Activated CD4-positive, alpha-beta memory T cell treated with anti-CD3 and anti-CD28 coated beads for 36 hours (primary cell): ENCODE measurements around the gene ARL15. TPM values are rescaled to one million over a fixed set of nuclear protein-coding genes. Genes with fewer than 3 reads are reported as not detected.

Source experiments
- CTCF ChIA-PET: fragments of 350-600 bp; sonication (Branson Sonifier 250); formaldehyde crosslinking; loops from one replicate; lab custom pipeline; 2021; ENCODE audit warnings: antibody characterized with exemption, inconsistent platforms; lab: Charles Lee
- POLR2A ChIA-PET: fragments of 350-600 bp; sonication (Branson Sonifier 250); formaldehyde crosslinking; loops from one replicate; lab custom pipeline; 2021; ENCODE audit warnings: antibody characterized with exemption; lab: Charles Lee
- DNase-seq: peaks from one replicate; pipeline ENCODE4 v3.0.0-alpha.2; 2020
- H3K27ac Mint-ChIP-seq: one replicate; pipeline ENCODE4 v1.8.0; 2021; ENCODE audit warnings: mixed read lengths
- H3K27me3 Mint-ChIP-seq: one replicate; pipeline ENCODE4 v1.8.0; 2021; ENCODE audit warnings: mixed read lengths
- H3K36me3 Mint-ChIP-seq: one replicate; pipeline ENCODE4 v1.8.0; 2021; ENCODE audit warnings: mixed read lengths
- H3K4me1 Mint-ChIP-seq: one replicate; pipeline ENCODE4 v1.8.0; 2021; ENCODE audit warnings: low read depth, mixed read lengths
- H3K4me3 Mint-ChIP-seq: one replicate; pipeline ENCODE4 v1.8.0; 2021; ENCODE audit warnings: mild to moderate bottlenecking, mixed read lengths
- H3K9me3 Mint-ChIP-seq: one replicate; pipeline ENCODE4 v1.8.0; 2021; ENCODE audit warnings: mixed read lengths
- intact Hi-C: fragments of 100-400 bp; cut with micrococcal nuclease; formaldehyde crosslinking; loops from one replicate; pipeline ENCODE4 v1.15.1; 2023
- total RNA-seq, 2 experiments: library from RNA; stranded (reverse); gene quantifications; one replicate each; pipeline ENCODE4 v1.2.3, GENCODE V29; 2021

Gene ARL15
- total RNA-seq, 2 experiments from 2014 or later: 4.5 to 5.5 TPM

- intact Hi-C loops: no loop called here
- Mint-ChIP-seq H3K4me3 (no peak overlapping the region), H3K36me3 (peaks cover 2% of the 10 kb centered on the region), H3K9me3 (no peaks in the 10 kb centered on the region), H3K4me1 (no peaks in the 10 kb centered on the region), H3K27me3 (no peaks in the 10 kb centered on the region), H3K27ac (no peak overlapping the region)
- POLR2A ChIA-PET: no interaction called here
- CTCF ChIA-PET: no interaction called here
- DNase-seq: no peak
These were observed 222.3 kb downstream of the ARL15 start for GRCh38 chr5:54088081-54088480.

- no peaks in the 10 kb centered on the region for H3K4me1 Mint-ChIP-seq
- POLR2A ChIA-PET: no interaction called here
- intact Hi-C loops: no loop called here
- no peaks in the 10 kb centered on the region for H3K9me3 Mint-ChIP-seq
- CTCF ChIA-PET: no interaction called here
- no peak overlapping the region for H3K4me3 Mint-ChIP-seq
- H3K36me3 Mint-ChIP-seq: peaks cover 2% of the 10 kb centered on the region
- DNase-seq: no peak
- no peaks in the 10 kb centered on the region for H3K27me3 Mint-ChIP-seq
- H3K27ac Mint-ChIP-seq: no peak overlapping the region
These were observed 222.9 kb downstream of the ARL15 start for GRCh38 chr5:54087436-54087835.

GRCh38 chr5:54086191-54086590 is 224.2 kb downstream of the ARL15 start:
- H3K27ac Mint-ChIP-seq: no peak overlapping the region
- DNase-seq: no peak
- no peaks in the 10 kb centered on the region for H3K4me1 Mint-ChIP-seq
- H3K9me3 Mint-ChIP-seq: no peaks in the 10 kb centered on the region
- ChIA-PET CTCF (no interaction called here), POLR2A (no interaction called here)
- H3K4me3 Mint-ChIP-seq: no peak overlapping the region
- no peaks in the 10 kb centered on the region for H3K27me3 Mint-ChIP-seq
- peaks cover 8% of the 10 kb centered on the region for H3K36me3 Mint-ChIP-seq
- intact Hi-C loops: no loop called here

DNA sequence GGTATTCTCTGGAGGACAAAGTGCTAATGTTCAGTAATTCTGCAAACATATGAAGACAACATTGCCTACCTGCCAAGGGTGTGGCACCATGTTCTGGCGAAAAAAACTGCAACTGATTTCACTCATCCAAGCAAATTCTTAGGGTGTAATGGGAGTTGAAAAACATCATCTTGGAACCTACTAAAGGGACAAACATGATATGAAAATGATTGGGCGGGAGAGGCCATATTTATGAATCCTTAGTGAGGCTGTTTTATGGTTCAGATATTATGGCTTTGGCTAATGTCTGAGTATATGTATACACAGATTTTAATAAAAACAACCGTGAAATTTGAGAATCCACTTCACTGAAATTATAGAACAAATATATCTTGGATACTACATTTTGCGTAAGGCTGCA is 225.7 kb downstream of the ARL15 start:
- POLR2A ChIA-PET: no interaction called here
- no peak overlapping the region for H3K27ac Mint-ChIP-seq
- no peak for DNase-seq

DNA sequence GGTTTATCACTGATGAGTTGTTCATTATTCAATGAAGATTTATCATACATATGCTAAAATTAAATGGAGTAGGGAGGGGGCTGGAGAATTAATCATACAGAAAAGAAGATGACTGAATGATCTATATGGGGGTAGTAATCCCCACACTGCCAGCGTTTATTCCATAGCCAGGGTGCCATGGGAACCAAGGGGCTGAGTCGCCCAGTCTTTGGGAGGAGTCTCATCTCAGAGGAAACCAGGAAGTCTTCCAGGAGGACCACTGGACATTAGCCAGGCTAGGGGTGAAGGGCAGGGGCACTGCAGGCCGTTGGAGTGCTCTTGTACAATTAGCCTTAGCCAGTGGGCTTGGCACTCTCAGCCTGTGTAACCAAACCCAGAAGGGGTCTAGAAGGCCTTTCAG is 226.5 kb downstream of the ARL15 start:
- H3K9me3 Mint-ChIP-seq: no peaks in the 10 kb centered on the region
- H3K36me3 Mint-ChIP-seq: peaks cover 8% of the 10 kb centered on the region
- CTCF ChIA-PET: no interaction called here
- H3K27me3 Mint-ChIP-seq: no peaks in the 10 kb centered on the region
- H3K4me1 Mint-ChIP-seq: no peaks in the 10 kb centered on the region
- no peak overlapping the region for H3K4me3 Mint-ChIP-seq
- H3K27ac Mint-ChIP-seq: no peak overlapping the region
- intact Hi-C loops: no loop called here
- DNase-seq: no peak
- POLR2A ChIA-PET: no interaction called here

More for the DNA sequence above, 225.7 kb downstream of the ARL15 start:
- Mint-ChIP-seq H3K36me3 (peaks cover 8% of the 10 kb centered on the region), H3K27me3 (no peaks in the 10 kb centered on the region), H3K4me3 (no peak overlapping the region), H3K9me3 (no peaks in the 10 kb centered on the region), H3K4me1 (no peaks in the 10 kb centered on the region)
- intact Hi-C loops: no loop called here
- CTCF ChIA-PET: interaction anchor here (0.7 kb wide), 1 partner anchor 862 kb away, joined by 3 read pairs; no protein-coding TSS in a partner anchor

DNA sequence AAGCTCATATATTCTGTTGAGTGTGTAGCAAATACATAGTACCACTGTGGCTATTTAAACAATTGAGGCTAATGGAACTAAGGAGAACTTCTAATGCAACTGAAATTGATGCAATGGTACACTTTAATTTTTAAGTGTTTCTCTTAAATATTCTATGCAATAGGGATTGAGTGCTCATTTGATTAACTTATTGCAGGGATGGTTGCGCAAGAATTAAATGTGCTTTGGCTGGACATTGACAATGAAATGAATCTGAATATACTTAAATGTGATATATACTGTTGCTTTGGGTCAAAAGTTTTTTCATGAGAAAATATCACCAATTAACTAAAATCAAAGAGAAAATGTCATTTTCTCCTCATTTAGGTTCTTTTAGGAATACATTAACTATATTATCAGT is 227.1 kb downstream of the ARL15 start:
- CTCF ChIA-PET: no interaction called here
- H3K36me3 Mint-ChIP-seq: peaks cover 8% of the 10 kb centered on the region
- POLR2A ChIA-PET: no interaction called here
- no peaks in the 10 kb centered on the region for H3K9me3 Mint-ChIP-seq
- intact Hi-C loops: no loop called here
- H3K27me3 Mint-ChIP-seq: no peaks in the 10 kb centered on the region
- no peak overlapping the region for H3K4me3 Mint-ChIP-seq
- DNase-seq: no peak
- H3K27ac Mint-ChIP-seq: no peak overlapping the region
- no peaks in the 10 kb centered on the region for H3K4me1 Mint-ChIP-seq

DNA sequence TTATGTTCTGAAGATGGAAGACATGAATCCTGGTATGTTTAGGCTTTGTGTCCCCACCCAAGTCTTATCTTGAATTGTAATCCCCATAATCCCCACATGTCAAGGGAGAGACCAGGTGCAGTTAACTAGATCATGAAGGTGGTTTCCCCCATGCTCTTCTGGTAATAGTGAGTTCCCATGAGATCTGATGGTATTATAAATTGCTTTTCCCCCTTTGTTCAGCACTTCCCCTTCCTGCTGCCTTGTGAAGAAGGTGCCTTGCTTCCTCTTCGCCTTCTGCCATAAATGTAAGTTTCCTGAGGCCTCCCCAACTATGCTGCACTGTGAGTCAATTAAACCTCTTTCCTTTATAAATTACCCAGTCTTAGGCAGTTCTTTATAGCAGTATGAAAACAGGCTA is 229.0 kb downstream of the ARL15 start:
- CTCF ChIA-PET: no interaction called here
- Mint-ChIP-seq H3K27ac (no peak overlapping the region), H3K4me3 (no peak overlapping the region), H3K27me3 (no peaks in the 10 kb centered on the region), H3K36me3 (peaks cover 13% of the 10 kb centered on the region), H3K4me1 (no peaks in the 10 kb centered on the region), H3K9me3 (no peaks in the 10 kb centered on the region)
- DNase-seq: no peak
- POLR2A ChIA-PET: no interaction called here
- intact Hi-C loops: no loop called here

DNA sequence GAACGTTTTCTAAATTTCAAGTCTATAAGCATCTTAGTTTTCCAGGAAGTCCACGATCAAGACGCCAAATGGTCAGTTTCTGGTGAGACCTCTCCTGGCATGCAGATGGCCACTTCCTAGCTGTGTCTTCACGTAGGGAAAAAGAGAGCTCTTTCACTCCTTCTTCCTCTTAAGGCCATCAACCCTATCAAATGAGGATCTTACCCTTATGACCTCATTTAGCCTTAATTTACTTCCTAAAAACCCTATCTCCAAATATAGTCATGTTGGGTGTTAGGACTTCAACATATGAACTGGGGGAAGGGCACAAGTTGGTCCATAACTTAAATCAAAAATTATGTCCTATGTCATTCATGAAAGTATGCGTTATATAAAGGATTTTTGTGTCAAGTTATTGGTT is 229.5 kb downstream of the ARL15 start:
- DNase-seq: no peak
- Mint-ChIP-seq H3K27me3 (no peaks in the 10 kb centered on the region), H3K4me3 (no peak overlapping the region), H3K27ac (no peak overlapping the region), H3K9me3 (no peaks in the 10 kb centered on the region), H3K36me3 (peaks cover 13% of the 10 kb centered on the region), H3K4me1 (no peaks in the 10 kb centered on the region)
- ChIA-PET POLR2A (no interaction called here), CTCF (no interaction called here)
- intact Hi-C loops: no loop called here

- peaks cover 8% of the 10 kb centered on the region for H3K36me3 Mint-ChIP-seq
These were observed 236.6 kb downstream of the ARL15 start for GRCh38 chr5:54073735-54074134.

DNA sequence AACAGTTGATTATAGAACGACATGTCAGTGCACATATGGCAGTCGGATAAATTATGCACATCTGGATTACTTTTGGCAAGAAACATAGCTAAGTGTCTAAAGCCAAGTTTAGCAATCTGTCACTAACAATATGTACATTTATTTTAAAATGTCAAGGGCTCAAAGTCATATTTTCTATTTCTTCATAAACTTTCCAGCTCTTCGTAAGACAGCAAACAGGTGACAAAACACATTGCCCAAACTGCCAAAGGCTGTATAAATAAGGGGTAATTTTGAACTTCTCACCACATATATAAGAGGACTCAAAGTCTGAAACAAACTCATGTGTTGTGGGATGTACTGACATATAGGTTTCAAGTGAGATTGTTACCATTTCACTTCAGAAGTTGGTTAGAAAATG is 237.2 kb downstream of the ARL15 start:
- H3K4me3 Mint-ChIP-seq: no peak overlapping the region
- ChIA-PET POLR2A (no interaction called here), CTCF (no interaction called here)

More at GRCh38 chr5:54073735-54074134, 236.6 kb downstream of the ARL15 start:
- Mint-ChIP-seq H3K27ac (no peak overlapping the region), H3K4me1 (no peaks in the 10 kb centered on the region), H3K4me3 (no peak overlapping the region), H3K9me3 (no peaks in the 10 kb centered on the region), H3K27me3 (no peaks in the 10 kb centered on the region)
- intact Hi-C loops: no loop called here
- CTCF ChIA-PET: no interaction called here
- POLR2A ChIA-PET: no interaction called here
- no peak for DNase-seq

DNA sequence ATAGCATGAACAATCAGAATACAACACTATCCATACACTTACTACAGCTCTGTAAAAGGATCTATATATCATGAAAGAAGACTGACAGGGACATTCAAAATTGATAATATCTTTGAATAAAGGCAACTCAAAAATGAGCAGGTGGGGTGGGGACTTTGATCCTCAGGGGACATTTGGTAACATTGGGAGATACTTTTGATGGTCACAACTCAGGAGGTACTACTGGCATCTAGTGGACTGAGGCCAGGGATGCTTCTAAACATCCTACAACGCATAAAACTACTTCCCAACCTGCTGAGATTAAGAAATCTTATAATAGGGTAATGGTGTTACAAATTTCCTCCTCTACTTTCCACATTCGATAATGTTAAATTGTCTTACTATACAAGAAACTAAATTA is 243.9 kb downstream of the ARL15 start:
- Mint-ChIP-seq H3K4me1 (no peaks in the 10 kb centered on the region), H3K27ac (no peak overlapping the region), H3K9me3 (no peaks in the 10 kb centered on the region), H3K36me3 (peaks cover 9% of the 10 kb centered on the region), H3K4me3 (no peak overlapping the region), H3K27me3 (no peaks in the 10 kb centered on the region)
- intact Hi-C loops: no loop called here
- POLR2A ChIA-PET: no interaction called here
- CTCF ChIA-PET: no interaction called here
- DNase-seq: no peak

More for the DNA sequence above, 237.2 kb downstream of the ARL15 start:
- Mint-ChIP-seq H3K27me3 (no peaks in the 10 kb centered on the region), H3K4me1 (no peaks in the 10 kb centered on the region), H3K36me3 (peaks cover 8% of the 10 kb centered on the region), H3K27ac (no peak overlapping the region), H3K9me3 (no peaks in the 10 kb centered on the region)
- DNase-seq: no peak
- intact Hi-C loops: no loop called here

DNA sequence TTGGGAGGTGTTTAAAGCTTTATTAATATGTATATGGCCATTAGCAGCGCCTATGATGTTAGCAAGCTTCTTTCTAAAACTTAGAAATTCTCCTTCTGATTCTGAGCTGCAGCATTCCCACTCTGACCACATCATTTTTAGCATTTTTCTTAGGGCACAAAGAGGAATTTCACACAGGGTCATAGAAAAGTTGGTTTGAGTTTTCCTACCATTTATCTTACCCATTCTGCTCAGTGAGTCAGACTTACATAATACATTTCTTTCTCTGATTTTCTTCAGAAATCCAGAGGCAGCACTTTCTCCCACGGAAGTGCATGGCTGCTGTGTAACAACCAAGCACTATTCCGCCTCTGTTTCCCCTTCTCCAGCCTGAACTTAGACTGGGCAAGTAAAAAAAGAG is 246.6 kb downstream of the ARL15 start:
- no peak overlapping the region for H3K27ac Mint-ChIP-seq
- intact Hi-C loops: no loop called here
- no peak overlapping the region for H3K4me3 Mint-ChIP-seq
- no peaks in the 10 kb centered on the region for H3K4me1 Mint-ChIP-seq
- H3K27me3 Mint-ChIP-seq: no peaks in the 10 kb centered on the region
- no peak for DNase-seq
- ChIA-PET POLR2A (interaction anchor here (0.5 kb wide), 1 partner anchor 73 kb away, joined by 4 read pairs; no protein-coding TSS in a partner anchor), CTCF (no interaction called here)
- H3K36me3 Mint-ChIP-seq: peaks cover 12% of the 10 kb centered on the region
- H3K9me3 Mint-ChIP-seq: no peaks in the 10 kb centered on the region

DNA sequence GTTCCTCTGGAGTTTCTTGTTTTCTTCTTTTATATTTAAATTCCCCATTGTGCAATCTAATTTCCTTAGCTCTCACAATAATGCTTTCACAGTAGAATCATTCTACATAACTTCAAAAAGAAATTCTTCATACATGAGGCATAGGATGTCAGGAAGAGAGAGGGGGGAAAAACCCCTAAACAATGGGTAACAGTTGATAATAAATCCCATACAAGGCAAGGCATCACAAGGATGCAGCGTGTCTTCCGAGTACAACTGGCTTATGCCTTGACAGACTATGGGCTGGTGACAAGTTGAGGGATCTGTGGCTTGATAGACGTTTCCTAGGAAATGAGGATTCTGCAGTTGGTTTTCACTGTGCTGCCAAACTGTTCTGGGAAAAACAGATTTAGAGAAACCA is 247.4 kb downstream of the ARL15 start:
- DNase-seq: no peak
- Mint-ChIP-seq H3K27me3 (no peaks in the 10 kb centered on the region), H3K27ac (no peak overlapping the region), H3K9me3 (no peaks in the 10 kb centered on the region), H3K36me3 (peaks cover 12% of the 10 kb centered on the region), H3K4me1 (no peaks in the 10 kb centered on the region), H3K4me3 (no peak overlapping the region)
- ChIA-PET CTCF (no interaction called here), POLR2A (no interaction called here)
- intact Hi-C loops: no loop called here
